HG02884 (cell line): ENCODE results near the gene SLC10A7.

Experiments
- ATAC-seq: cut with Tn5 transposase; IDR thresholded peaks from one replicate; pipeline ENCODE4 v1.9.1; 2021; ENCODE audit warnings: mild to moderate bottlenecking, moderate library complexity; ENCODE audit not compliant: unreplicated experiment

SLC10A7 gene

DNA sequence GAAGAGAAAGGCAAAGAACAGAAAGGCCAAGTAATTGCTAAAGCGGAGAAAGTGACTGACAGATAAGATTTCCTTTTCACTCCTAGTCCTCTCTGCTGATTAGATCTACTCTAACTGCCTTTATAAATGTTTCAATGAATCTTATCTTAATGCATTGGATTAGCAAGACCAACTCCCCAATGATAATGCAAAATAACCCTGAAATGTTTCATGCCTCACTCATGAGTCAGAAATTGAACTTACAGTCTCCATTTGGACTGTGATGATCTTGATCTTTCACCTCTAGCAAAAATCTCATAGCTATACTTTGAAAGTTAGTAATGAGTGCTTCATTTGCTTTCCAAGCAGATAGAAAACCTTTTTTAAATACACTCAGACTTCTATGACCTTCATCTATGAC is 26.5 kb downstream of the SLC10A7 start:
- no peak for ATAC-seq

DNA sequence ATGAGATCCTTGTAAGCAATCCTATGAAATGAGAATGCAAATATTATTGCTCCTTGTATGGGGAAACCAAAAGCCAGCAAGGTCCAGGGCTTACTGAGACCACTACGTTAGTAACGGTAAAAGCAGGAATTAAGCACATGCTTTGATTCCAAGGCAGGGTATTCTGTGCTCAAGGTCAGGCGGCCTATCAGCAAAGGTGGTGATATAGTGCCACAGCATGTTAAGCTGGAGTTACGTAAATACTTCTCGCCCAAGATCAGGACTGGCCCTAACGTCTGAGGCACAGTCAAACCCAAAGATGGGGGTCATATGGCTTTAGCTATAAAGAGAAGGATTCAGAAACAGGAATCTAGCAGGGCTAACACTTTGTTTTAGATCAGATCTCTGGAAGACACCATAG is 27.6 kb downstream of the SLC10A7 start:
- no peak for ATAC-seq

DNA sequence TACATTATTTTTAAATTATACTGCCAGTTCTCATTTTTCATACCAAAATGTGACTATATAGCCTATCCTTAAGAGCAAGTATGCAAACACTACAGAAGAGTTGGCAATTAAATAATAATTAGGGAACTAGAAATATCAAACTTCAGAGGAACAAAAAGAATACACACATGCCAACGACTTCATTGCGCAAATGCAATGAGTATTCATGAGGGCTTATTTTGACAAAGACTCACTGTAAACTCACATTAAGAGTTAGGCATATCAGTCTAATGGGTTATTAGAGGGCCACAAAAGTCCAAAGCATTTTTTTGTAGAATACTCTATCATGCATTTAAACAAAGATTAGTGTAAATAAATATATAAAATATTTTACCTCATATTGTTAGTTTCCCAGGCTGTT is 31.6 kb downstream of the SLC10A7 start:
- no peak for ATAC-seq

DNA sequence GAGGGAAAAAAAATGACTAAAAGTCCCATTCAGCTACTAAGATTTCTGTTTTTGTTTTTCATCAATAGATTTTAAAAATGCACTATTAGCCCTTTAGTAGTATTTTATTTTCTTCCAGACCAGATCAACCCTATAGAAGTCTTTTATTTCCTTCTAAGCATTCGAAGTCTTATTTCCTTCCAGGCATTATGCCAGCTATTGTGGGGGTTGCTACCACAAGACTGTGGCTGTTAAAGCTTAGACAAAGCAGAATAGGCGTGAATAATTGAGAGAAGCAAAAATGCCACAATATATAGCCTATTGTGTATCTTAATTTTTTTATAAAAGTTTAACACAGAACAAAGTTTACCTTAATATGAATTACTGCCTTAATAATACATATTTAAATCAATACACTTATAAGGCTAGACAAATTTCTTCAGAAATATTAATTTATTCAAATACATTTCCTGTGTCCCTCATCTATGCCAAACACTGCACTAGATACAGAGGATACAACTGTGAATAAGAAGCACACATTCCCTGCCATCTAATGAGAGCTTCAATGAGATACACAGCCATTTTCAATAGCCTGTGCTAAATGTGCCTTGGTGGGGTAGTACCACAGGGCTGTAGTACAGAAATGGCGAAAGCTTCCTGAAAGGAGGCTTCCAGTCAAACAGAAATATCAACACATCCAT is 33.1 kb downstream of the SLC10A7 start:
- no peak for ATAC-seq

DNA sequence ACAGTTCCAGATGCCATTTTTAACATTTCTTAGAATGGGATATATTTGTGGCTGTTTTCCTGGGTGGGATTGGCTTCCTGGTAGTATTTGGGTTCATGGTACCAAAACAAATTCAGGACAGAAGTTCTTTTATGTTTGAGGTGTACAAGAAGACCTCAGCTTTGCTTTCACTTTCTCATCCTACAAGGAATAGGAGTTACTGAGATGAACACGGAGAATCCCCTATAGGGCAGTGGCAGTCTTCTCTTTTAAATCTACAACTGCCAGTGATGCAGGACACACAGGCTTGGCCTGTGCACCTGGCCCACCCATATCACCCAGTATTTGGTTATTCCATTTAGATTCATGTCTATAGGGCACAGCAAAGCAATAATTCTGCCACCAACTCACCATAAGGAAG is 35.2 kb downstream of the SLC10A7 start:
- ATAC-seq, result peak; percentile 85

DNA sequence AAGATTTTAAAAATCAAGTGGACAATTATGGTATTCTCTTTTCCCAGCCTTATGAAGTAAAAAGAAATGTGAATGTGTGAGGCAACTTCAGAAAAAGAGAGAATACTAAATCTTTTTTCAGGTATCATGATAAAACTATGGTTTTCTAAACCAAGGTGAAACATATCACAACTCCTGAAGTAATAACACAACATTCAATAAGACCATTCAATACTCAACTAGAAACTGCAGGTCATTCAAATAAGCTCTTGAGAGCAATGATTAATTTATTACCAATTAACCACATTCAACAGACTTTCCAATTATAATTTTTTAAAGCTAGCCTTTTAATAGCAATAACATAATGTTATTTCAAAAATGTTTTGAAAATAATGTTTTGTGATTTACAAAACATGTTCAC is 35.8 kb downstream of the SLC10A7 start:
- ATAC-seq, result peak; percentile 47

DNA sequence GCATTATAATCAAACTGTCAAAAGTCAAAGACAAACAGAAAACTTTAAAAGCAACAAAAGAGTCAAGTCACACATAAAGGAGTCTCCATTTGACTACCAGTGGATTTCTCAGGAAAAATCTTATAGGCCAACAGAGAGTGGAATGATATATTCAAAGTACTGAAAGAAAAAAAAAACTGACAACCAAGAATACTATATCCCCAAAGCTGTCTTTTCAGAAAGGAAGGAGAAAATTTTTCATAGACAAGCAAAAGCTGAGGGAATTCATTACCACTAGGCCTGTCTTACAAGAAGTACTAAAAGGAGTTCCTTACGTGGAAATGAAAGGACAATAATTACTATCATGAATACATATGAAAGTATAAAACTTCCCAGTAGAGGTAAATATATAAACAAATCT is 39.0 kb downstream of the SLC10A7 start:
- ATAC-seq, result no peak

- no peak for ATAC-seq
Measured at GRCh38 chr4:146481246-146481645, 40.5 kb downstream of the SLC10A7 start.

GRCh38 chr4:146478009-146478408 is 43.7 kb downstream of the SLC10A7 start:
- ATAC-seq, result no peak

- ATAC-seq, result no peak
Measured at GRCh38 chr4:146477054-146477453, 44.7 kb downstream of the SLC10A7 start.

DNA sequence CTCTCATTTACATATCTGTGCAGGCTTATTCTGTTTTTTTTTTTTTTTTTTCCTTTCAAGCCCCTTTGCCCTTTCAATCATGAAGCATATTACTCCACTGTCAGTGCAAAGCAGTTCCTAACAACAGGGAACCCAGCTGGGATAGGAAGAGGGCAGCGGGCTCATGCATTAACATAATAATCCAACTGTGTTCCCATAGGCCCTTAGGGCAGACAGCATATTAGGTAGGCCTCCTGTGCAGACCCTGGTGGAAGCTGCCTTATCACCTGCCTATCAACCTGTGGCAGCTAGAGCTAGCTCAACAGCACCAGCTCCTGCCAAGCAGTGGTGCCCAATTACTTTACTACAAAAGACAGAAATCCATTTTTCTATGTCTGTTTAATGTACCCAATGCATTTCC is 49.3 kb downstream of the SLC10A7 start:
- ATAC-seq, result no peak

DNA sequence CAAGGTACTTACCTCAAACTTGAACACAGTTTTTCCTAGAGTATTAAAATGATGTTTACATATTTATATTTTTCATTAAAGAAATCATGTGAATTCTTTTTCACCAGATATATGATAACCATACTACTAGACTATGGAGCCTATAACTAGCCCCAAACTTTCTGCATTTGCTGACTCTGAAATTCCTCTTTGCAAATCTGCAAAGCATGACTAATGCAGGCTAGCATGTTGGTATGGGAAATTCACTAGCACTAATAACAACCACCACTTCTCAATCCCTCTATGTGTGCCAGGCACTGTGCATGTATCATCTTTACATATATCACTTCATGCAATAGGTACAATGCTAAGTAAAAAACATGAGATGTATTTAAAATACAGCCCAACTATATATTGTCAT is 51.1 kb downstream of the SLC10A7 start:
- ATAC-seq, result no peak

- no peak for ATAC-seq
Measured at GRCh38 chr4:146469022-146469421, 52.7 kb downstream of the SLC10A7 start.

- peak; percentile 49 for ATAC-seq
Measured at GRCh38 chr4:146465628-146466027, 56.1 kb downstream of the SLC10A7 start.

- no peak for ATAC-seq
Measured at GRCh38 chr4:146462251-146462650, 59.5 kb downstream of the SLC10A7 start.

GRCh38 chr4:146458594-146458993 is 63.1 kb downstream of the SLC10A7 start:
- ATAC-seq, result peak; percentile 93

DNA sequence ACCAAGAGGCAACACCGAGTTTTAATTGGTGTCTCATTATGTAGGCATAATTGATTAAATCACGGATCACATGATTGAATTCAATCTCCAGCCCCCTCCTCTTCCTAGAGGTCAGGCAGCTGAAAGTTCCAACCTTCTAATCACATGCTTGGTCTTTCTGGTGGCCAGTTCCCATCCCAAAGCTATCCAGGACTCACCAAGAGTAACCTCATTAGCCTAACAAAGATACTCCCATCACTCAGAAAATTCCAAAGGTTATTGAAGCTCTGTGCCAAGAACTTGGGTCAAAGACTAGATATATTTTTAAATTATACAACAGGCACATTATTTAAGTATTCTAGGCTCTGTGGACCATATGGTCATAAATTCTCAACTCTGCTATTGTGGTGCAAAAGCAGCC is 65.1 kb downstream of the SLC10A7 start:
- ATAC-seq, result no peak

DNA sequence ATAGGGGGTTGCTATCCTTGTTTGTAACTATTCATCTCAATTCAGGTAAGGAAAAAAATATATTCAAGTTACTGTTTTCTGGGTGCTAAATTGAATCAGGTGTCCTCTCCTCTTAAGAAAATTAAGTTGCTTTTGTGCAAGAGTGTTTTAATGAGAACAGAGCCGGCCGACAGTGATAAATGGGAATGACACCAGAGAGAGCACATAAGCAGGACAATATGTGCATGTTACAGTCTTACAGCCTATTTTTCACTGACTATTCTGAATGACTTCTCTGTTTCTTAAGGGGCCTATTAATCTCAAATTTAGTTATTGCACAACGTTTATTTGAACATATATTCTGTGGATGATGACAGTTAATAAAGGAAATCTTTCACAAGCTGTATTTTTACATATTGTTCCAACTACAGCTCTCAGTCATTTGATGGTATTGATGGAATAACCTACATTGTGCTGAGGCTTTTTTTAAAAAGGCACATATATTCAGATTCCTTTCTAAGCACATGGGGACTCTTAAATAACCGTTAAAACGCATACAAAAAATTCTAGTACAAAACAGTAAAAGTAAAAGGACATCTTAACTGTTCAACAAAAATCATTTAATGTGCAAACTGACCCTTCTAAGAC is 68.4 kb downstream of the SLC10A7 start:
- no peak for ATAC-seq

GRCh38 chr4:146450524-146450923 is 71.2 kb downstream of the SLC10A7 start:
- peak; percentile 86 for ATAC-seq

DNA sequence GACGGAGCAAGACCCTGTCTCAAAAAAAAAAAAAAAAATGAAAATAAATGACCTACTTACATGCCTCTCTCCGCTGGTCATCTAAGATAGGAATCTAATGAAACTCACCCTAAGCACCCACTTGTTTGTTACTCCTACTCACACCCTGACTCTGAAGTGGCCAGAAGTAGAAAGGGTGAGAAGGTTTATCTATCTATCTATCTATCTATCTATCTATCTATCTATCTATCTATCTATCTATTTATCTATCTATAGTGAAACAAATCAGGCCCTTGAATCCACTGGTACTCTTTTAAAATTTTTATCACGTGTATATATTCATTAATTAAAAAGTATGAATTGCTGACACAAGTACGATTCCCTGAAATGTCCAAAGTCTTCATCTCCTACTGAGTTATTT is 75.2 kb downstream of the SLC10A7 start:
- no peak for ATAC-seq

DNA sequence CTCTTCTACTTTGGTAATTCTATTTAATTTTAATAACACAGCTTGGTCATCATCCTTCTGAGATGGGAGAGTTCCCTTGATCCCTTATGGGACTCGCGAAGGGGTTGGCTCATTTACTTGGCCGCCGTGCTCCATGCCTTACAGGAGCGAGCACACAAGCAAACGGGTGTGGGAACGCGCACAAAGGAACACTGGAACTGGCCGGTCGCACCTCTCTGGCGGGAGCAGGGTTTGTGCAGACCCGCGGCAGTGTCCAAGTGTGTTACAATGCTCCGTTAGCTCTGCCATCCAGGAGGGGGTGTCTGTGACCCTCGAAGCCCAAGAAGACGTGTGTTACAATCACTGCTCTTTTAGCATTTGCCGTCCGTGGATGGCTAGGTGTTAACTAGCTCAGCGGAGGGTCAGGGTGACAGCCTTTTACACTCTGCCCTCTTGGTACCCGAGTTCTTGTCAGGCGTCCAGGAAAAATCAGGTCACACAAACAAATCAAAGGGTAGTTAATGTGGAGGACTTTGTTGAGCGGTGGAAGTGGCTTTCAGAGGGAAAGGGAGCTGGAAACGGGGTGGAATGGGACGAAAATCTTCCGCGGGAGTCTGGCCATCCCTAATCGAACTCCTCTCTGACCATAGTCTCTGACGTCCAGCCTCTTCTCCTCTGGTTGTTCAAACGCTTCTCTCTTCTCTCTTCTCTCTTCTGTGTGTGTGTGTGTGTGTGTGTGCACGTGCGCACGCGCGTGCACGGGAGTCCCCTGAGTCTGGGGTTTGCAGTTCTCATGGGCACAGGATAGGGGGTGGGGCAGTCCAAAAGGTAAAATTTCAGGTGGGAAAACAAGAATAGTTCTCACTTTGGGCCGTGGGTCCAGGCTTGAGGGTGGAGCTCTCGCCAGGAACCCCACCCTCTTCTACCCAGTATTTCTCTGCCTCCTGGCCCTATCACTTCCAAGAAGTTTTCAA is 76.3 kb downstream of the SLC10A7 start:
- ATAC-seq, result no peak

DNA sequence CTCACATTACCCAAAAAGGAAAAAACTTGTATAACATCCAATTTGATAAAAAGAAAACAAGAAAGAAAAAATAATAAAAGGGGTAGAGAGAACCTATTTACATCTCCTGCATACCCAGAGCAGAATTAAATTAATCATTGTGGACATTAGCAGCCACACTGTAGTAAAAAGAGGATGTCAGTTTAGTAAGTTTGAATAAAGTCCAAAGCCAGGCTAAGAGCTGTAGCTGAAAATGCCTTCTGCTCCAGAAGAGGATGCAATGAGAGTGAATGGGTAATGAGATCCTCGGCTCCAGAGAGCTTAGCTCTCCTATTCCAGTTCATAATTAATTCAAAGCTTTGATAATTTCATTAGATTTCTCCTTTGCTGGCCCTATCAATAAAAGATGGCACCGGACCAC is 78.2 kb downstream of the SLC10A7 start:
- ATAC-seq, result no peak
